MCF 10A (cell line): ENCODE measurements around the gene ARL8A. TPM values are rescaled to one million over a fixed set of nuclear protein-coding genes. Genes with fewer than 3 reads are reported as not detected.

Experiments
- BruUV-seq: library from RNA; stranded (reverse); fragments of 400-500 nt; replicated peaks from 2 replicates; lab custom pipeline; 2021; lab: Mats Ljungman, UMichigan
- CTCF ChIA-PET: fragments of 300-600 bp; sonication (Branson Sonifier 250); formaldehyde crosslinking; extraction: SDS; loops from one replicate; lab custom pipeline; 2021; ENCODE audit warnings: antibody characterized with exemption, inconsistent platforms; lab: Yijun Ruan, JAX
- POLR2A ChIA-PET: fragments of 300-600, 350-650 bp; sonication (Branson Sonifier 250); formaldehyde crosslinking; extraction: SDS; loops from one replicate; lab custom pipeline; 2020; ENCODE audit warnings: antibody characterized with exemption, inconsistent platforms; lab: Yijun Ruan, JAX
- DNase-seq: peaks from one replicate; pipeline ENCODE4 v3.0.0-alpha.2; 2018; ENCODE audit not compliant: unreplicated experiment
- H3K27ac Mint-ChIP-seq: one replicate; pipeline ENCODE4 v1.8.0; 2022; ENCODE audit warnings: mild to moderate bottlenecking, low read depth, mixed read lengths; ENCODE audit not compliant: unreplicated experiment
- H3K27me3 Mint-ChIP-seq: one replicate; pipeline ENCODE4 v1.8.0; 2022; ENCODE audit warnings: mixed read lengths; ENCODE audit not compliant: insufficient read depth, unreplicated experiment
- H3K36me3 Mint-ChIP-seq: one replicate; pipeline ENCODE4 v1.8.0; 2022; ENCODE audit warnings: mild to moderate bottlenecking, moderate library complexity, mixed read lengths; ENCODE audit not compliant: insufficient read depth, unreplicated experiment
- H3K4me1 Mint-ChIP-seq: one replicate; pipeline ENCODE4 v1.8.0; 2022; ENCODE audit warnings: mixed read lengths; ENCODE audit not compliant: insufficient read depth, unreplicated experiment
- H3K4me3 Mint-ChIP-seq: one replicate; pipeline ENCODE4 v1.8.0; 2022; ENCODE audit warnings: mild to moderate bottlenecking, moderate library complexity, mixed read lengths; ENCODE audit not compliant: unreplicated experiment
- H3K9me3 Mint-ChIP-seq: one replicate; pipeline ENCODE4 v1.8.0; 2022; ENCODE audit warnings: mixed read lengths; ENCODE audit not compliant: unreplicated experiment
- CTCF ChIP-seq: fragments of 200-600 bp; IDR thresholded peaks from one replicate; pipeline ENCODE4 v1.8.0; 2022; ENCODE audit warnings: antibody characterized with exemption, mild to moderate bottlenecking; ENCODE audit not compliant: unreplicated experiment
- intact Hi-C: fragments of 100-400 bp; cut with micrococcal nuclease; formaldehyde crosslinking; loops from 2 replicates; pipeline ENCODE4 v1.14.1; 2022
- total RNA-seq: library from RNA; stranded (reverse); gene quantifications from 2 replicates; pipeline ENCODE4 v1.2.3, GENCODE V29; 2022

ARL8A gene
- total RNA-seq, 1 experiment from 2014 or later, result 94.8 TPM

- intact Hi-C loops, result loop anchor here (10.0 kb wide), 1 partner anchor 257 kb away; no protein-coding TSS in a partner anchor
- DNase-seq, result no peak
- H3K9me3 Mint-ChIP-seq, result no peaks in the 10 kb centered on the region
- no peak for TF ChIP-seq CTCF
- peaks cover 5% of the 10 kb centered on the region for H3K36me3 Mint-ChIP-seq
- peaks cover 13% of the 10 kb centered on the region for H3K4me1 Mint-ChIP-seq
- ChIA-PET POLR2A (interaction anchor here (1.3 to 2.7 kb wide), 2 partner anchors 127 to 128 kb away, joined by 4 to 11 read pairs; no protein-coding TSS in a partner anchor), CTCF (interaction anchor here (0.5 to 21.3 kb wide), 22 partner anchors 8 to 531 kb away, joined by 3 to 954 read pairs (median 9); partner anchors contain the start of gene UBE2T)
- no TSS peak for BruUV-seq
- H3K27ac Mint-ChIP-seq, result no peak overlapping the region
- no peak overlapping the region for H3K4me3 Mint-ChIP-seq
- H3K27me3 Mint-ChIP-seq, result peaks cover 48% of the 10 kb centered on the region
These were observed 43.3 kb upstream of the ARL8A start for GRCh38 chr1:202187697-202188407.

GRCh38 chr1:202187041-202187671, 42.6 kb upstream of the ARL8A start:
- Mint-ChIP-seq H3K27me3 (peaks cover 48% of the 10 kb centered on the region), H3K9me3 (no peaks in the 10 kb centered on the region), H3K36me3 (peaks cover 5% of the 10 kb centered on the region), H3K4me3 (no peak overlapping the region), H3K4me1 (peaks cover 13% of the 10 kb centered on the region), H3K27ac (no peak overlapping the region)
- CTCF ChIA-PET, result interaction anchor here (0.5 to 21.3 kb wide), 22 partner anchors 9 to 532 kb away, joined by 3 to 954 read pairs (median 6); partner anchors contain the start of gene UBE2T
- DNase-seq, result no peak
- no TSS peak for BruUV-seq
- TF ChIP-seq CTCF, result no peak
- POLR2A ChIA-PET, result interaction anchor here (1.3 kb wide), 1 partner anchor 128 kb away, joined by 4 read pairs; no protein-coding TSS in a partner anchor
- intact Hi-C loops, result loop anchor here (10.0 kb wide), 1 partner anchor 258 kb away; no protein-coding TSS in a partner anchor

- no TSS peak for BruUV-seq
- Mint-ChIP-seq H3K27ac (no peak overlapping the region), H3K4me3 (no peak overlapping the region), H3K9me3 (no peaks in the 10 kb centered on the region), H3K27me3 (peaks cover 48% of the 10 kb centered on the region), H3K36me3 (peaks cover 5% of the 10 kb centered on the region), H3K4me1 (peaks cover 13% of the 10 kb centered on the region)
- POLR2A ChIA-PET, result interaction anchor here (0.9 to 1.7 kb wide), 3 partner anchors 10 to 129 kb away, joined by 3 to 5 read pairs (median 4); no protein-coding TSS in a partner anchor
- no peak for DNase-seq
- CTCF ChIA-PET, result interaction anchor here (0.6 to 21.3 kb wide), 21 partner anchors 10 to 1088 kb away, joined by 3 to 954 read pairs (median 6); partner anchors contain the start of gene UBE2T
- no peak for TF ChIP-seq CTCF
- intact Hi-C loops, result loop anchor here (10.0 kb wide), 1 partner anchor 258 kb away; no protein-coding TSS in a partner anchor
These were observed 41.8 kb upstream of the ARL8A start for GRCh38 chr1:202186327-202186726.
